IgD-negative memory B cell (primary cell): ENCODE data around the gene PNPO. TPM values are rescaled to one million over a fixed set of nuclear protein-coding genes. Genes with fewer than 3 reads are reported as not detected.

ENCODE experiments used
- H3K27ac Mint-ChIP-seq, 3 donors: one replicate each; pipeline ENCODE4 v1.8.0; 2020 to 2022; ENCODE audit warnings: mild to moderate bottlenecking in 3 of 3, mixed read lengths in 3 of 3, moderate library complexity in 1 of 3
- H3K27me3 Mint-ChIP-seq: one replicate; pipeline ENCODE4 v1.8.0; 2021; ENCODE audit warnings: mixed read lengths
- H3K36me3 Mint-ChIP-seq: one replicate; pipeline ENCODE4 v1.8.0; 2020; ENCODE audit warnings: mild to moderate bottlenecking, mixed read lengths
- H3K4me1 Mint-ChIP-seq, 3 donors: one replicate each; pipeline ENCODE4 v1.8.0; 2020 to 2022; ENCODE audit warnings: mixed read lengths in 3 of 3, mild to moderate bottlenecking in 1 of 3
- H3K4me3 Mint-ChIP-seq, 4 donors: one replicate each; pipeline ENCODE4 v1.8.0; 2020 to 2022; ENCODE audit warnings: mild to moderate bottlenecking in 4 of 4, mixed read lengths in 4 of 4, moderate library complexity in 3 of 4
- H3K9me3 Mint-ChIP-seq, 3 donors: one replicate each; pipeline ENCODE4 v1.8.0; 2020 to 2021; ENCODE audit warnings: mixed read lengths in 3 of 3, mild to moderate bottlenecking in 1 of 3
- polyA plus RNA-seq: library from polyadenylated mRNA; unstranded; fragments of 300-500 nt; fragmentation: Illumina TruSeq; gene quantifications from one replicate; pipeline ENCODE4 v1.2.3, GENCODE V29; 2021

PNPO gene
- polyA plus RNA-seq, 1 donor from 2014 or later, result 17.4 TPM

DNA sequence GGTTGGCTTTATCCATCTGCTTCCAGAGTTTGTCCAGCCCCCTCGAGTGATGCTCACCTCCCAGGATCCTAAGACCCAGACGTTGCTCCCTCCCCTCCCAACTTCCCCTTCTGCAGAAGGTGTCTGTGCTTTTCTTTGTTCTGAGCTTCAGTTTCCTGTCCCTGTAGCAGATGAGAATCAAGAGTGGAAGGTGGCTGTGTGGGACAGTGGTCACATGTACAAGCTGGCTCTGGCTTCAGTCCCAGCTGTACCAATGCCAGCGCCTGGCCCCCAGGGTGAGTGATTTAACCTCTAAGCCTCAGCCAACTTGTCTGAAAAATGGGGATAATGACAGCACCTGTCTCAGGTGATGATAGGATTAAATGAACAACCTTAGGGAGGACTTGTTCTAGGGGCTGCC is 8.6 kb downstream of the PNPO start:
- H3K36me3 Mint-ChIP-seq, result peaks cover 1% of the 10 kb centered on the region
- H3K4me3 Mint-ChIP-seq, result peak overlapping the region in 1 of 4 donors; percentile 86
- H3K27ac Mint-ChIP-seq, result peak overlapping the region in 1 of 3 donors; percentile 74
- no peaks in the 10 kb centered on the region for H3K27me3 Mint-ChIP-seq
- no peaks in the 10 kb centered on the region for H3K9me3 Mint-ChIP-seq
- H3K4me1 Mint-ChIP-seq, result peaks cover 15 to 16% (median 15%) of the 10 kb centered on the region in 3 donors

DNA sequence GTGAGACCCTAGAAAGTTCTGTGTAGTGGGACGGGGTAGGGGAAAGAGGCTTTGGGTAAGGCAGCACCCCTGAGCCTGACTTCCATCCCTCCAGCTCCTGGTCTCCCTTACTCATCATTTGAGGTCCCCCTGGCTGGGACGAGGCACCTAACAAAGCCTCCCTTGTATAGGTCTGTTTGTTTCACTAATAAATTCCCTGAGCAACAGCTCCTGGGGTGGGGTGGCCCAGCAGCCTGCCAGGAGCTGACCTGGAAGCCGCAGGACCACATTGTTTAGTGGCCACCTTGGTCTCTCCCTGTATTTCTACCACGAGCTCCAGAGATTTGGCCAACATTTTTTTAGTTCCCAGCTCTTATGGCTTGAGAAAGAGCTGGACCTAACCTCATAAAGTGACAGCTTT is 9.1 kb downstream of the PNPO start:
- no peaks in the 10 kb centered on the region for H3K9me3 Mint-ChIP-seq
- peaks cover 11 to 16% (median 15%) of the 10 kb centered on the region in 3 donors for H3K4me1 Mint-ChIP-seq
- H3K27ac Mint-ChIP-seq, result no peak overlapping the region
- peaks cover 1% of the 10 kb centered on the region for H3K36me3 Mint-ChIP-seq
- H3K4me3 Mint-ChIP-seq, result peak overlapping the region in 2 of 4 donors; percentile 39 to 86
- no peaks in the 10 kb centered on the region for H3K27me3 Mint-ChIP-seq

DNA sequence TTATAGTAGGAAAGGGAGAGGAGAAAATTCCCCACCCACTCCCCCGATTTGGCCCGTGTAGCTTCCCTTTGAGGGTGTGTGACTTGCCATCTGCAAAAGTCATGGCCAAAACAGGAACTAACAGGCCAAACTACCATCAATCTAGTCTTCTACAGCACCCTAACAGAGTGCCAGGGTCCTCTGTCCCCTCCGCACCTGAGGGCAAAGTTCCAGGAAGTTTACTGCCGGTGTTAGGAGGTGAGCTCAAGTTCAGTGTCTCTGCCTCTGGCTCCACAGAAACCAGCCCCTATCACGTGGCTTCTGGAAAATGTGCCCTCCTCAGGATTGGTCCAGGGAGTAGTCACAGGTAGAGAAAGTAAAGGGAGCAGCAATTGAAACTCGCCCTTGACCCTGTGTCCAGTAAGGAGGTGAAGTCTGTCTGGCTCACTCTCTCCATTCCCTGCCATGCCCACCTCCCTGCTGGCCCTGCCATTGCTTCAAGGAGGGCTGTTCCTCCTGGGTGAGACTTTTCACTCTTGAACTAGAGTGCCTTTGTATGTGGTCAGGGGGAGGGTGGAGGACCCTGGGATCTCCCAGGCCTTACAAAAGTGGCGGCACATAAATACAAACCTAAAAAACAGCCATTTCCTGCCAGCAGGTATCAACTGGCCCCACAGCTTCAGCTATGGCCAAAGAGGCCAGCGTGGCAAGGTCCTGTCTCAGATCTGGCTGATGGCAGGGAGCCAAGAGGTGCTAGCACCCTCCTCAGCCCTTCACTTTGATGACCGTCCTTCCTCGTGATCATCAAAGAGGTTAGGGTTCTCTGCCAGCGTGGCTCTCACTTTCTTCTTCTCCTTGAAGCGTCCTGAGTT is 11.0 kb downstream of the PNPO start:
- Mint-ChIP-seq H3K27ac (peak overlapping the region in 1 of 3 donors; percentile 59), H3K27me3 (no peaks in the 10 kb centered on the region), H3K4me3 (no peak overlapping the region), H3K36me3 (peaks cover 1% of the 10 kb centered on the region), H3K9me3 (no peaks in the 10 kb centered on the region), H3K4me1 (peaks cover 8 to 12% (median 11%) of the 10 kb centered on the region in 3 donors)

DNA sequence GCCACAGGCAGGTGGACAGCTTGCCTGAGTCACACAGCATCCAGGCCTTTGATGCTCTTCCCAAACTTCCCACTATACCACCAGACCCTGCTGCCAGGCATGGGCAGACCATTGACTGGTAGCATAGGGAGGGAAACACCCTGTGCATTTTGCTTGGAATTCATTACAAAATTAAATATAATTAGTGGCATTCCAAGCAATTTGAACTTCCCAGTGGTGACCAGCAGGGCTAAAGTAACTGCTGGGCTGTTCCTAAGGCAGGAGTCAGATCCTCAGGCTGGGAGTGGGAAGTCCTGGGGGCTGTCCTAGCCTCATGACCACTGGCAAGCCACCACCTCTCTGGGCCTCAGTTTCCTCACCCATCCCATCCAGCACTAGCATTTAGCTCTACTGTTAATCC is 12.5 kb downstream of the PNPO start:
- Mint-ChIP-seq H3K4me3 (no peak overlapping the region), H3K27ac (no peak overlapping the region), H3K36me3 (peaks cover 1% of the 10 kb centered on the region), H3K9me3 (no peaks in the 10 kb centered on the region), H3K4me1 (peaks cover 8 to 12% (median 9%) of the 10 kb centered on the region in 3 donors), H3K27me3 (no peaks in the 10 kb centered on the region)

DNA sequence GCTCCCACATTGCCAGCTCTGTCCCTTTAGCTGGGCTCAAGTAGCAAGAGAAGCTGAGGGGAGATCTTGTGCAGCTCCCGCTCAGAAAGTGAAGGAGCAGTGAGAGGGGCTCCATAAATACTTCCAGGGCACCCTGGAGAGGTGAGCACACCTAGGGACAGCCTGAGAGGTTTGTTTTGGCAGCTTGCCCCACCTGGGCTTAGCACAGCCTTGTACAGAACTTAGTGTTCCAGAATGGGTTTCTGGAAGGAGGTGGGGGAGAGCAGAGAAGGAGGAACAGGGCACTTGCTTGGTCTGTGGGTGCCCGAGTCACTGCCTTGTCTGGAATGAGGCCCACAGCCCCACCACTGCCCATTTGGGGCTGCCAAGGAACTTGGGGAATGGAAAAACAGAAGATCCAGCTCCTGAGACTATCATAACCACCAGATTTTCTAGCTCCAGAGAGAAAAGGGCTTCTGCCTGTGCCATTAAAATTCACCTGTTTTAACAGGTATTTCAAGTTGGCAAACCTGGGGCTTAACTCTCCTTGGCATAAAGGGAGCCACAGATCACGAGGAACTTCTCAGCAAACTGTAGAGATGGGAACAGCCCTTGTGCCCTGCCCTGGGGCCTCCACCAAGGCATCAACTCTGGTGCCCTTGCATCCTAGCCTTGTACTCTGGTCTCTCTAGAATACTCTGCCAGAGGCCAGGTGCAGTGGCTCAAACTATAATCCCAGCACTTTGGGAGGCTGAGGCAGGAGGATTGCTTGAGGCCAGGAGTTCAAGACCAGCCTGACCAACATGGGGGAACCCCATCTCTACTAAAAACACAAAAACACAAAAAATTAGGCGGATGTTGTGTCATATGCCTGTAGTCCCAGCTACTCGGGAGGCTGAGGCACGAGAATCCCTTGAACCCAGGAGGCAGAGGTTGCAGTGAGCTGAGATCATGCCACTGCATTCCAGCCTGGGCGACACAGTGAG is 14.4 kb downstream of the PNPO start:
- Mint-ChIP-seq H3K27me3 (no peaks in the 10 kb centered on the region), H3K9me3 (no peaks in the 10 kb centered on the region), H3K27ac (no peak overlapping the region), H3K4me3 (no peak overlapping the region), H3K36me3 (peaks cover 1% of the 10 kb centered on the region), H3K4me1 (peaks cover 0 to 1% (median 0%) of the 10 kb centered on the region in 3 donors)

DNA sequence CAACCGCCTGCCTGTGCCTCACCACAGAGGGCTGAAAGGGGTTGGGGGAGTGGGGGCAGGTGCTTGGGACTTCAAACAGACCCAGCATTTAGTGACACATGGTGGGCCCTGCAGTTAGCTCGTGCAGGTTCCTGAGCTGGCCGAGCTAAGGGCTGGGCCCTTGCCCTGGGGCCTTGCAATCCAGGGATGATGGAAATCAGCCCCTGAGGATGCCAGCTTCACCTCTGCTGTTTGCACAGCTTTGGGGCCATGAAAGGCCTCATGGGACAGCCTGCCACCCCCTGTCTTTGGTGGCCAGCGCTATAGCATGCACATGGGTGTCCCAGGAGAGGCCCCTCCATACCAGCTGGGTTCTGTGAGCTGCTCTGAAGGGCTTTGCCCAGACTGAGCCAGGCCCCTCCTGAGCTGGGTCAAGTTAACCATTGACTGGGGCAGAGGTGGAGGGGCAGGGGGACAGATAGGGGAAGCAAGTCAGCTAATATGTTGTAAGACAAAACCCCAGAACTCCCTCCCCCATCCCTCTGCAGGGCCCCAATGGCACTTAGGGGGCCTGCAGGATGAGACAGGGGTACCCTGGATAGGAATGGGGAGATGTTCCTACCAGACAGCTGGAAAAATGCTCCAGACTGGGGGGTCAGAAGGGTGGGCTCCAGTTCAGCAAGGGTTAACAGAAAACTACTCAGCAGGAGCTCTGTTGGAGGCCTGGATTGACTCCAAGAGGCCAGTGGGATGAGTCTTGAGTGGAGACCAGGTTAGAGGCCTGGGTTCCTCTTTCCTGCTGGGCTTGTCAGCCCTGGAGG is 15.6 kb downstream of the PNPO start:
- peaks cover 1% of the 10 kb centered on the region for H3K36me3 Mint-ChIP-seq

DNA sequence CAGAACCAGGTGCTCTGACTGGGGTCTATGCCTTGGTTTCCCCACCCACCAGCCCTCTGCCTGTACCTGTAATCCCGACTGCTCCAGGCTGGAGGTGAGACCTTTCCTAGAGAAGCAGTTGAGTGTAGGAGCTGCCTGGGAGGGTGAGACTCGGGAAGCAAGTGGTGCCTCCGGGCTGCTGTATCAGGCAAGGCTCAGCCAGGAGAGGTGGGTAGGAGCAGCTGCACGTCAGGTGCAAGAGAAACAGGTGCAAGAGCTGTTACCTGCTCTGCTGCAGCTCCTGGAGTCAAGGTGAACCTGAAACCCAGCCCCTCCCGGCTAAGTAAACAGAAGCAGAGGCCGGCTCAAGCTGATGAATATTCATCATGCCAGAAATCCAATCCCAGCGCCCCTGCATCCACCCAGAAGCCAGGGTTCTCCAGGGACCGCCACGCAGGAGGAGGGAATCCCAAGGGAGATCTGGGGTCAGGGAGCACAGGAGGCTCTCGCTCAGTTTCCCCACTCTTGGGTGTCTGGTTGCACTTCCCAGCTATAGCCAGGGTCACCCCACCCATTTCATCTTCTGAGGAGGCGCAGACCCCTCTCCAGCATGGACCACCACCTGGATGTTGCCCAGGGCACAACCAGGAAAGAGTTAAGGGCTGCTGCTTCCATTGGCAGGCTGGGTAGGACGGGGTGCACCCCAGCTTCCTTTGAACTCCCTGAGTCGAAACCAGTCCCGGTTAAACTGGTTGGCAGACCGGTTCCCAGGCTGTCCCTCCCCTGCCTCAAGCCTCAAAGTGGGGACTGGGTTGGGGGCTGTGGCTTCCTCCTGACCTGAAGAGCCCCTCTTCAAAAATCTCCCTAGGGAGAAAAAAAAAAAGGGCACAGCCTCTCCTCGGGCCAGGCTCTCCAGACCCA is 16.5 kb downstream of the PNPO start, which contains the start of gene PRR15L:
Gene PRR15L (minus strand): TSS at position 293 of the 900 bp plus-strand sequence. CDS start 4,649 bp downstream, outside the sequence.
- H3K36me3 Mint-ChIP-seq, result peaks cover 1% of the 10 kb centered on the region
- peak within 1 kb of the TSS in 1 of 3 donors; percentile 39 for H3K27ac Mint-ChIP-seq
- H3K9me3 Mint-ChIP-seq, result no peaks in the 10 kb centered on the region
- no peak within 1 kb of the TSS for H3K4me3 Mint-ChIP-seq
- H3K4me1 Mint-ChIP-seq, result peaks cover 0 to 1% (median 0%) of the 10 kb centered on the region in 3 donors
- H3K27me3 Mint-ChIP-seq, result peaks cover 1% of the 10 kb centered on the region

More for the DNA sequence above, 15.6 kb downstream of the PNPO start:
- peaks cover 0 to 1% (median 0%) of the 10 kb centered on the region in 3 donors for H3K4me1 Mint-ChIP-seq
- H3K4me3 Mint-ChIP-seq, result no peak overlapping the region
- no peaks in the 10 kb centered on the region for H3K9me3 Mint-ChIP-seq
- H3K27me3 Mint-ChIP-seq, result peaks cover 1% of the 10 kb centered on the region
- H3K27ac Mint-ChIP-seq, result no peak overlapping the region

DNA sequence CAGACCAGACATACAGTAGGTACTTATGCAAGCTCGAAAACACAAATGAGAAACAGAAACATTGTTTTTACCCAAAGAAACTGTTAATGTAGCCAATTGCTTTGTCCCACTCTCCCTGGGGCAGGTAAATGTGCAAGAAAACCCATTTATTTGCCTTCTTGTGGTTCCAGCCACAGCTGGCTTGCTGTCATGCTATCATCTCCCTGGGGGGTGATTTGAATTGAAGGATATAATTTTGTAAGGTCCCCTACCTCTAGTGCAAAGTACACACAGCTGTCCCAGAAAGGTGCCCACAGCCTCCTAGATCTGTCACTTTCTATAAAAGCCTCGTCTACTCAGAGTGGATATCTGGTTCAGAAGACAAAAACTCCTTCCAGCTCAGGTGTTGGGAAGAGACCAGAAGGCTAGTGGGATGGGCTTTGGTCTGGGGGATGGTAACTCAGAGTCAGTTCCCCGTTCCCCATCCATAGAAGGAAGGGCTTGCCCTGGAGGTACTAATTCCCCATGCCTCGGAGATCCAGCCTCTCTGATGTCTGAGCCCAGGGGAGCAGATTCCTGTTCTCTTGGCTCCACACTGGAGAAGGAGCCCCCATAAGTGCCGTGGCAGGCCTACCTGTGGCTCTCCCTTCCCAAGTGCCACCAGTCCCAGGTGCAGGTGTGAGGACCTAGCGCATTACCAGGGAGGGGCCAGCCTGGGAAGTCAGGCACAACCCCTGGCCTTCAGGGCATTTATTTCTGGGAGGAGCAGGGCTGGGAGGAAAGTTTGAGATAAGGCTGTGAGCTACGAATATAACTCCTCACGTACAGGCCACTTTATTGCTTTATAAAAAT is 18.7 kb downstream of the PNPO start:
- peaks cover 1% of the 10 kb centered on the region for H3K27me3 Mint-ChIP-seq
- H3K4me1 Mint-ChIP-seq, result peaks cover 0 to 1% (median 0%) of the 10 kb centered on the region in 3 donors
- H3K9me3 Mint-ChIP-seq, result peaks cover 0 to 3% (median 0%) of the 10 kb centered on the region in 3 donors
- no peaks in the 10 kb centered on the region for H3K36me3 Mint-ChIP-seq
- H3K4me3 Mint-ChIP-seq, result no peak overlapping the region
- no peak overlapping the region for H3K27ac Mint-ChIP-seq

DNA sequence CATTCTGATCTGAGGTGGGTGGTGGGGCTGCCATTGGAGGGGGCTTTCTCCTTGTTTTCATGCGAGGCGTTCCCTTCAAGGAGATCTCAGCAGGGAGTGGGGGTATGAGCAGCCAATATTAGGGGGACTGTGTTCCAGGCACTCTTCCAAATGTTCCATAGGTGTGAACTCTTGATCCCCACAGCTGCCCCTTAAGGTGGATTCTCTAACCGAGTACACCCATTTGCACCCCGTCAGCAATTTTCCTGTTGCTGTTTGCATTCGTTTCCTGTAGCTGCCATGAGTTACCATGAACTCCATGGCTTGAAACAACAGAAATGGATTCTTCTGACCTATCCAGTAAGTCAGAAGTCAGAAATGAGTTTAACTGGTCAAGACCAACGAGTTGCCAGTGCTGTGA is 20.0 kb downstream of the PNPO start:
- peaks cover 0 to 3% (median 0%) of the 10 kb centered on the region in 3 donors for H3K9me3 Mint-ChIP-seq
- H3K4me3 Mint-ChIP-seq, result no peak overlapping the region
- no peaks in the 10 kb centered on the region for H3K36me3 Mint-ChIP-seq
- H3K27me3 Mint-ChIP-seq, result peaks cover 3% of the 10 kb centered on the region
- peaks cover 0 to 1% (median 0%) of the 10 kb centered on the region in 3 donors for H3K4me1 Mint-ChIP-seq
- H3K27ac Mint-ChIP-seq, result no peak overlapping the region

DNA sequence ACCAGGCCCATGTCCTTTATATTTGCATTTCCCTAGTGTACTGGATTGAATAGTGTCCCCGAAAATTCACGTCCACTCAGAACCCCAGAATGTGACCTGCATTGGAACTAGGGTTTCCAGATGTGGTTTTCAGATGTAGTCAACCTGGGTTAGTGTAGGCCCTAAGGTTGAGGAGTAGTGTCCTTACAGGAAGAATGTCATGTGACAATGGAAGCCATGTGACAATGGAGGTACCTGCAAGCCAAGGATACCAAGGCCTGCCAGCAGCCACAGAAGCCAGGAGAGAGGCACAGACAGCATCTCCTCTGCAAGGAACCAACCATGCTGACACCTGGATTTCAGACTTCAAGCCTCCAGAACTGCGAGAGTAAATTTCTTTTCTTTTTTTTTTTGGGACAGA is 21.5 kb downstream of the PNPO start:
- H3K9me3 Mint-ChIP-seq, result peaks cover 0 to 3% (median 0%) of the 10 kb centered on the region in 3 donors
- no peaks in the 10 kb centered on the region for H3K4me1 Mint-ChIP-seq
- peaks cover 3% of the 10 kb centered on the region for H3K27me3 Mint-ChIP-seq
- H3K4me3 Mint-ChIP-seq, result no peak overlapping the region
- H3K36me3 Mint-ChIP-seq, result no peaks in the 10 kb centered on the region
- no peak overlapping the region for H3K27ac Mint-ChIP-seq

DNA sequence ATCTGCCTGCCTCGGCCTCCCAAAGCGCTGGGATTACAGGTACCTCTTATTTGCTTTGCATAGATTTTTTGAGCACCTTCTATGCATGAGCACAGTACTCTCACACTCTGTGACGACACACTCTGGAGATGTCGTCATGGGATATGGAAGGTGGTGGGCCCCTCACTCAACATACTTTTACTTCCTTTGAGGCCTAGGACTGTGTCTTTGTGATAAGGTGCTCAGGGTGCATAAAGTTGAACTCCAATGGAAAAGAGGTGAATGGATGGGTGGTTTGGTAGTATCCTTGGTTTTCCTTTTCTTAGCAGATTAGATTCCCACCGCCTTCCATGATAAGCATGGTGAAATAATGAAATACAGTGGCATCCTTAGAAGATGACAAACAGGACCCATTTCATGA is 23.5 kb downstream of the PNPO start:
- Mint-ChIP-seq H3K27me3 (peaks cover 3% of the 10 kb centered on the region), H3K9me3 (peaks cover 0 to 3% (median 0%) of the 10 kb centered on the region in 3 donors), H3K4me1 (peaks cover 0 to 3% (median 0%) of the 10 kb centered on the region in 3 donors), H3K27ac (no peak overlapping the region), H3K4me3 (no peak overlapping the region), H3K36me3 (no peaks in the 10 kb centered on the region)

DNA sequence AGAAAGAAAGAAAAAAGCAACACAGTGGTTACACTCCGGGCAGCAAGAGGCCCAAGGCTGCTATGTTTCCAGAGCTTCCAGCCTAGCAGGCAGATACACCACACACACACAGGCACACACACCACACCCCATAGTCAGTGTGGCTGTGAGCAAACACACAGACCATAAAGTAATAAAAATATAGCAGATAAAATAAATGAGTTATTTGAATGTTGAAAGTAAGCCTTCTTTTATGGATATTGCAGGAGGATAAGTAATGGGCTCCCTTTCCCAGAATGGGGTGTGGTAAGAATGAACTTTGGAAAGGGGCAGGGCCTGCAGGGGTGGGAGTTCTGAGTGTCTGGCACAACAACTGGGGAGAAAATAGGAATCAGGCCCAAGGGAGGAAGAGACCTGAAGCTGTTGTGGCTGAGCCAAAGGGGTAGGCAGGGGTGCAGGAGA is 24.7 kb downstream of the PNPO start:
- peaks cover 3% of the 10 kb centered on the region for H3K27me3 Mint-ChIP-seq
- H3K4me3 Mint-ChIP-seq, result no peak overlapping the region
- H3K4me1 Mint-ChIP-seq, result peaks cover 4 to 9% (median 5%) of the 10 kb centered on the region in 3 donors
- H3K9me3 Mint-ChIP-seq, result peaks cover 0 to 3% (median 0%) of the 10 kb centered on the region in 3 donors
- no peak overlapping the region for H3K27ac Mint-ChIP-seq
- no peaks in the 10 kb centered on the region for H3K36me3 Mint-ChIP-seq
